Adrenal gland (tissue), 5 donors: ENCODE data around the gene ZC3H18.

Source experiments
- CTCF ChIP-seq, 6 experiments: fragments of 450-650 bp in 4 of 6; fragments of 200-600 bp in 2 of 6; sonication (generic) in 1 of 6; IDR thresholded peaks; 1 replicate in 5 of 6; 2 replicates in 1 of 6; pipeline versions ENCODE4 v1.5.1 to v1.8.0; 2016 to 2021; ENCODE audit warnings: antibody characterized with exemption in 6 of 6, mild to moderate bottlenecking in 2 of 6, moderate library complexity in 1 of 6
- POLR2A ChIP-seq, 2 donors: fragments of 450-650 bp; IDR thresholded peaks; one replicate each; pipeline ENCODE4 v1.6.1; 2017; ENCODE audit warnings: antibody characterized with exemption in 2 of 2, mild to moderate bottlenecking in 2 of 2, moderate library complexity in 1 of 2
- donor health status: DM: no; HTN: no; CAD: no.

- TF ChIP-seq CTCF (IDR thresholded peaks at IDR 0.05) (no peak), POLR2A (IDR thresholded peaks at IDR 0.05) (no peak)
Measured at GRCh38 chr16:88536510-88536909, 33.7 kb upstream of the ZC3H18 start.
